HG03457 (cell line): Measurements from ENCODE around the gene CASKIN2.
"Not testable (repeated sequence)": the region's sequence is repeated elsewhere in the genome, so short reads cannot be mapped to it uniquely, and the experiment has no call there.

Experiments used
- ATAC-seq: cut with Tn5 transposase; IDR thresholded peaks from one replicate; pipeline ENCODE4 v1.9.1; 2021; ENCODE audit warnings: moderate number of reproducible peaks; ENCODE audit not compliant: unreplicated experiment

The CASKIN2 gene

DNA sequence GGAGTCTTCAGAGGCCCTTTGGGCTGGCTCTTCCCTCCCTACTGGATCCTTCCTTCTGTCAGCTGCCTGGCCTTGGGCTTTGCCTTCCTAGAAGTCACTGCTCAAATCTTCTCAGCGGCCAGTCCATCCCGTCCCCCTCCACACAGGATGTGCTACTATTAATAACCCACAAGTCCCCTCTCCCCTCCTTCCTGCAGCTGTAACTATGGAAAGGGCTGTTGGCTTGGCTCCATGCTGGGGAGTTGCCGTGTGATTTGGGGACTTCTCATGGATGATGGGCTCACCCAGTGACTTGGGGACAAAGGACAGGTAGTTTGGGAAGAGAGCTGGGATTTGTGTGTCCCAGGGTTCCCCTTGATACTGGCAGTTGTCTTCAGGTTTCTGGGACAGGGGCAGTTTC lies 39.5 kb downstream of the CASKIN2 start:
- no peak for ATAC-seq

- no peak for ATAC-seq
Measured at GRCh38 chr17:75475144-75475835, 40.0 kb downstream of the CASKIN2 start.

DNA sequence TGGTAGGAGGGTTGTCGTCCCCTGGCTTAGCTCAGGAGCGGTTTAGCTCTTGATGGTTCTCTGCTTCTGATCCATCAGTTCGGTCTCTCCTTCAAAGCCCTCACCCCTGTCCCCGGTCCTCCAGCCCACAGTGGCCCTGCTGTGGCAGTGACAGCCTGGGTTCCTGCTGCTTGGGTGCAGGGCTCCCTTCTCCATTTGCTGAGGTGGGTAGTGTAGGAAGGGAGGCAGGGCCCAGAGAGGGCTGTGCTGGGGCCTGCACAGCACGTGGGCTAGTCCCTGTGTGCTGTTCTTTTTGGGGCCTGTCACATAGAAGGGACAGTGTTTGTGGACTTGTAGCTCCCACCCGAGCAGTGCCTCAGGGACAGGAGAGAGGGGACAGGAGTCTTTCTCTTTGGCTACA lies 40.6 kb downstream of the CASKIN2 start:
- ATAC-seq = no peak

DNA sequence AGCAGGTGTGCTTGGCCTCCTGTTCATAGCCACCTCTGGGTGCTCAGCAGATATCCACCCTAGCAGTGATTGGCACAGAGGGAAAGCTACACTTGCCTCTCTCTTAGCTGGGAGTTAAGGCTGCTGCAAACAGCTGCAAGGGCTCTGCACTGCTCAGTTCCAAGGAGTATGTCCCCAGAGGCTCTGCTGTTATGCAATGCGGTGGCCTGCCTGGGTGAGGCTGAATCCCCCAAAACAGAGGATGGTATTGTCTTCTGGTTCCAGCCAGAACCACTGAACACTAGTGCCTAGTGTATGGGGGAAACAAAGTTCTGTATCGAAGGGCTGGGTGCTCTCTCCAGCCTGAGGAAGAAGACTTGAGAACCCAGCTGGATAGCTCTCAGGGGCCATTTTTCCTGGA lies 42.1 kb downstream of the CASKIN2 start:
- ATAC-seq = no peak

- ATAC-seq = no peak
Measured at GRCh38 chr17:75472119-75472518, 43.2 kb downstream of the CASKIN2 start.

DNA sequence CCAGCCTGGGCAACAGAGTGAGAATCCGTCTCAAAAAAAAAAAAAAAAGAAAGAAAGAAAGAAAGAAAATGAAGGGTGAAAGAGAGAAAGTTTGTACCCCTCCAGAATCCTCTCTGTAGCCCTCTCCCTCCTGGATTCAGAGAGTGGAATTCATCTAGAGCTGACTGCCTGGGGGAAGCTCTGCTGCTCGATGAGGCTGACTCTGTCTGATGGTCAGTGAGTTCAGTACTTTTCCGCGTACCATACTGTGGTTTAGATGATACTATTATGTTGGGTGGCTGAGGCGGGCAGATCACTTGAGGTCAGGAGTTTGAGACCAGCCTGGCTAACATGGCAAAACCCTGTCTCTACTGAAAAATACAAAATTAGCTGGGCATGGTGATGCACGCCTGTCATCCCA lies 44.1 kb downstream of the CASKIN2 start:
- ATAC-seq = no peak

DNA sequence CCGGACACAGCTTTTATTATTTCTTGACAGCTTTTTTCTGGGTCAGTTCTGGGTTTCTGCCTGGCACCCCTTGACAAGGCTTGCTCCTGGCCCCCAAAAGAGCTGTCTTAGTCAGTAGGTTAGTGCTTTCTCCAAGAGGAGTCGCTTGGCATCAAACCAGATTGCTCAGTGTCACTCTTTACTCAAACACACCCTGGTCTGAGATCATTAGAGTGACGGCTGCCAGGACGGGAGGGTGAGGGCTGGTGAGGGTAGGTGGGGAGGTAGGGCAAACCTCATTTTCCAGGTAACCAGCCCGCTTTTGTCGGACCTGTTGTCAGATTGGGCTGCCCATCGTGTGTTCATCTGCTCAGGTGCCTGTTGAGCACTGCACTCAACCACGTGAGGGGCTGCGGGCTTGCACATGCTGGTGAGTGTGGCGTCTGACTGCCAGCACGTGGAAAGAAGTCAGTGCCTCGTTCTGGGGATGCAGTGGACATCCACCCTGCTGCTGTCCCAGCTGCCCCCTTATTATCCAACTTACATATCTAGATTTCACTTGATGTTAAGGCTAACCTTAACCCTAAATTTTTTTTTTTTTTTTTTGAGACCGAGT lies 46.5 kb downstream of the CASKIN2 start:
- ATAC-seq = no peak

- no peak for ATAC-seq
Measured at GRCh38 chr17:75468291-75468754, 47.0 kb downstream of the CASKIN2 start.

DNA sequence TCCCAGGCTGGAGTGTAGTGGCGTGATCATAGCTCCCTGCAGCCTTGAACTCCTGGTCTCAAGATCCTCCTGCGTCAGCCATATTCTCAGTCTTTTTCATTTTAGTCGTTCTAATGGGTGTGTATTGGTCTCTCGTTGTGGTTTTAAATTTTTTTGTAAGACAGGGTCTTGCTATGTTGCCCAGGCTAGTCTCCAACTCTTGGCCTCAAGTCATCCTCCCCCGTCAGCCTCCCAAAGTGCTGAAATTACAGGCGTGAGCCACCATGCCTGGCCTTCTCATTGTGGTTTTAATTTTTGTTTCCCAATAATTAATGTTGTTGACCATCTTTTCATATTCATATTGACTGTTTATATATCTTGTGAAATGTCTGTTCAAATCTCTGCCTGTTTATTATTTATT lies 50.3 kb downstream of the CASKIN2 start:
- ATAC-seq = no peak

DNA sequence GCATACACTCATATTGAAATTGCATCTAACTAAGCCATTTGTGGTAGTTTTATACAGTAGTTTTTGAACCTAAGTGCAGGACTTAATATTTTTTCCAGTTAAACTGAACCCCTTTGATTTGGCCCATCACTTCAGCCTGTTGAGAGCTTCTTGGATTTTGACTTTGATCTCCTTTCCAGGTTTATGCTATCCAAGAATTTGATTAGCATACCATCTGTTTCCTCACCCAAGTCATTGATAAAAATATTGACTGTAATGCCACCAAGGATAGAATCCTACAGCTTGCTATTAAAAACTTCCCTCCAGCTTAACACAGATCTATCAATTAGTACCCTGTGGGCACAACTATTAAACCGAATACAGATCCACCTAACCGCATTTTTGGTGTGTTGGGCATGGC lies 51.7 kb downstream of the CASKIN2 start:
- ATAC-seq = no peak

GRCh38 chr17:75460295-75460694 lies 55.0 kb downstream of the CASKIN2 start:
- no peak for ATAC-seq

- ATAC-seq = no peak
Measured at GRCh38 chr17:75459590-75460267, 55.6 kb downstream of the CASKIN2 start.

DNA sequence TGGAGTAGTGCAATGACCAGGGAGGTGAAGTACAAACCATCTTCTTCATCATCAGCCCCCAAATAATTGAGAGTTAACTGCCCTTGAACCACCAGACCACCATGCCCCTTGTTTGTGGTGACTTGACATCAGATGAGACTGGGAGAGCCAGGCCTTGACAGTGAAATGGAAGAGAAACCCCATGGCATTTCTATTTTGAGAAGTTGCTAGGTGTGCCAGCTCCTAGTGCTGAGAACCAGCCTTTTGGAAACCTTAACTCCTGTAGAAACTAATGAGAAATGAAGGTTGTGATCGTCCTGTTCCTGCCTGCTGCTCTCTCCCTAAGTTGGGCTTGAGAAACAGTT lies 56.1 kb downstream of the CASKIN2 start:
- no peak for ATAC-seq

DNA sequence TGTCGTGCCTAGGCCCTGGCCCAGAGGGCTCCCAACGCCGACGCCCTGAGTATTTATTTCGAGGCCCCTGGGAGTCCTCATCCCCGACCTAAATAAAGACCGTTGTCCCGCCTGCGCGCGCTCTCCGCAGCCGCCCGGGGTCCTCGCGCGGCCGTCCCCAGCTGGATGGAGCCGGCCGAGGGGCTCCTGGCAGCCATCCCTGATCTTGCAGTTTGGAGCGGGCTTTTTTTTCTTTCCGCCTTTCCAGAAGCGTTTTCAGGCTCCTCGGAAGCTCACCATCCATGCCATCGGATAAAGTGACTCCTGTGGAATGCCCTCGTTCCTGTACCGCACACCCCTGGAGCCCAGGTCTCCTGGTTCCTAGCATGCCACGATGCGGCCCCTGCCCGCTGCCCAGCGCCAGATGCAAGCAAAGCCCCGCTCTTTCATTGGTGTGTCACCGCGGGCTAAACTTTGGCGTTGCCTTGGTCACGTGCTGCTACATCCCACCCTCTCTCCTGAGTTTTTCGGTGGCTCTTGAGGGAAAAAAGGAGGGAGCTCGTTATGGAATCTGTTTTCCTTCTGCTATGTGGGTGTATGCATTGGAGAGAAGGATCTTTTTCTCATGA lies 58.2 kb downstream of the CASKIN2 start:
- no peak for ATAC-seq

- peak; percentile 75 for ATAC-seq
Measured at GRCh38 chr17:75456417-75457046, 58.8 kb downstream of the CASKIN2 start, which contains the start of gene TMEM94. TMEM94 (plus strand) TSS chr17:75456635; CDS start chr17:75471906, 15,271 bp downstream.

GRCh38 chr17:75456039-75456416 lies 59.3 kb downstream of the CASKIN2 start:
- ATAC-seq = no peak

DNA sequence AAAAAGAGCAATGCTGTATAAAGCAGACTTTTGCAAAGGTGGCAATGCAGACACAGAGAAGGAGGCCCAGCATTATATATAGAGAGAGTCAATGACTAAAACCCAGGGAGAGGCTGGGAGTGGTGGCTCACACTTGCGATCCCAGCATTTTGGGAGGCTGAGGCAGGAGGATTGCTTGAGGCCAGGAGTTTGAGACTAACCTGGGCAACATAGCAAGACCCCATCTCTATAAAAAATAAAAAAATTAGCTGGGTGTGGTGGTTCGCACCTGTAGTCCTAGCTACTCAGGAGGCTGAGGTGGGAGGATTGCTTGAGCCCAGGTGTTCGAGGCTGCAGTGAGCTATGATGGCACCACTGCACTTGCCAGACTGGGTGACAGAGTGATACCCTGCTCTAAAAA lies 60.7 kb downstream of the CASKIN2 start:
- ATAC-seq = not testable (repeated sequence)

- no peak for ATAC-seq
Measured at GRCh38 chr17:75454193-75454592, 61.1 kb downstream of the CASKIN2 start.

DNA sequence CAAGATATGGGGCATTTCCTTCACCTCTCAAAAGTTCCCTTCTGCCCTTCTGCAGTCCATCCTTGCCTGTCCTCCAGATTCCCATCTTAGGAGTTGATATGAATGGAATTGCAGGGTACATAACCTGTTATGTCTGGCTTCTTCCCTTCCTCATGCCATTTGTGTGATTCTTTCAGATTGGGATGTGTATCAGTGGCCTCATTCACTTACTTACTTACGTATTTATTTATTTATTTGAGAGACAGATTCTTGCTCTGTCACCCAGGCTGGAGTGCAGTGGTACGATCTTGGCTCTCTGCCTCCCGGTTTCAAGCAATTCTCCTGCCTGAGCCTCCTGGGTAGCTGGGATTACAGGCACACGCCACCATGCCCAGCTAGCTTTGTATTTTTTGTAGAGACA lies 65.1 kb downstream of the CASKIN2 start:
- ATAC-seq = no peak
